HEK293 (cell line): Measurements from ENCODE around the gene ZSWIM4.

ENCODE experiments used
- REST ChIP-seq: fragments of 450-650 bp; formaldehyde crosslinking; IDR thresholded peaks from 2 replicates; pipeline ENCODE4 v1.5.1; 2016; ENCODE audit warnings: missing biosample characterization, missing genetic modification characterization
- ZFP37 ChIP-seq: fragments of 450-650 bp; formaldehyde crosslinking; IDR thresholded peaks from 2 replicates; pipeline ENCODE4 v1.5.1; 2016; ENCODE audit warnings: missing biosample characterization, missing genetic modification characterization
- ZNF140 ChIP-seq: fragments of 450-650 bp; formaldehyde crosslinking; IDR thresholded peaks from 2 replicates; pipeline ENCODE4 v1.5.1; 2016; ENCODE audit warnings: missing biosample characterization, missing genetic modification characterization
- ZNF19 ChIP-seq: fragments of 450-650 bp; formaldehyde crosslinking; IDR thresholded peaks from 2 replicates; pipeline ENCODE4; 2016; ENCODE audit warnings: missing biosample characterization, missing genetic modification characterization, low read depth
- ZNF302 ChIP-seq: fragments of 450-650 bp; formaldehyde crosslinking; IDR thresholded peaks from 2 replicates; pipeline ENCODE4 v1.5.1; 2016; ENCODE audit warnings: missing biosample characterization, missing genetic modification characterization, low read depth
- TF ChIP-seq, protein P1 (sequence below): IDR thresholded peaks from 2 replicates; pipeline ENCODE4 v1.6.1; 2011; ENCODE audit warnings: mild to moderate bottlenecking, low read depth, low read length, borderline replicate concordance
- TF ChIP-seq, protein P2 (sequence below): fragments of 450-650 bp; formaldehyde crosslinking; IDR thresholded peaks from 2 replicates; pipeline ENCODE4 v1.5.1; 2016; ENCODE audit warnings: missing biosample characterization, missing genetic modification characterization

DNA sequence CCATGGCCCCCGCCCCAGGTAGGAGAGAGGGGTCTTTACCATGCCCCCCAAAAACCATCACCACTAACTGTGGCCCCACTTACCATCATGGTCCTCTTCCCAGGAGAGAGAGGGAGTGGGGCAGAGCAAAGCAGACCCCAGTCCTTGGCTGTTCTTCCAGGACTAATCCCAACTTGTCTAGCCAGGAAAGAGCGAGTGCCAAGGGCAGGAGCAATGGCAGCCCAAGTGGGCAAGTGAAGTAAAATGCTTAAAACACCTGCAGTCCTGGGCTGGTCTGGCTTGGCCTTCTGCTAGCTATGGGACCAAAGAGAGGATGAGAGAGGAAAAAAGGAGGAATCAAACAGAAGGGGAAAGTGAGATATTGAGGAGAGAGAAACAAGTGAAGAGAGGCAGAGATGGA lies 17.9 kb downstream of the ZSWIM4 start:
- TF ChIP-seq ZNF302 (tag by site-specific recombination) (no peak), REST (tag by site-specific recombination) (no peak), ZNF19 (tag by site-specific recombination) (no peak), ZFP37 (no peak), ZNF140 (tag by site-specific recombination) (no peak)
- TF ChIP-seq, protein P1, sequence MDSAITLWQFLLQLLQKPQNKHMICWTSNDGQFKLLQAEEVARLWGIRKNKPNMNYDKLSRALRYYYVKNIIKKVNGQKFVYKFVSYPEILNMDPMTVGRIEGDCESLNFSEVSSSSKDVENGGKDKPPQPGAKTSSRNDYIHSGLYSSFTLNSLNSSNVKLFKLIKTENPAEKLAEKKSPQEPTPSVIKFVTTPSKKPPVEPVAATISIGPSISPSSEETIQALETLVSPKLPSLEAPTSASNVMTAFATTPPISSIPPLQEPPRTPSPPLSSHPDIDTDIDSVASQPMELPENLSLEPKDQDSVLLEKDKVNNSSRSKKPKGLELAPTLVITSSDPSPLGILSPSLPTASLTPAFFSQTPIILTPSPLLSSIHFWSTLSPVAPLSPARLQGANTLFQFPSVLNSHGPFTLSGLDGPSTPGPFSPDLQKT: no peak
- TF ChIP-seq, protein P2, sequence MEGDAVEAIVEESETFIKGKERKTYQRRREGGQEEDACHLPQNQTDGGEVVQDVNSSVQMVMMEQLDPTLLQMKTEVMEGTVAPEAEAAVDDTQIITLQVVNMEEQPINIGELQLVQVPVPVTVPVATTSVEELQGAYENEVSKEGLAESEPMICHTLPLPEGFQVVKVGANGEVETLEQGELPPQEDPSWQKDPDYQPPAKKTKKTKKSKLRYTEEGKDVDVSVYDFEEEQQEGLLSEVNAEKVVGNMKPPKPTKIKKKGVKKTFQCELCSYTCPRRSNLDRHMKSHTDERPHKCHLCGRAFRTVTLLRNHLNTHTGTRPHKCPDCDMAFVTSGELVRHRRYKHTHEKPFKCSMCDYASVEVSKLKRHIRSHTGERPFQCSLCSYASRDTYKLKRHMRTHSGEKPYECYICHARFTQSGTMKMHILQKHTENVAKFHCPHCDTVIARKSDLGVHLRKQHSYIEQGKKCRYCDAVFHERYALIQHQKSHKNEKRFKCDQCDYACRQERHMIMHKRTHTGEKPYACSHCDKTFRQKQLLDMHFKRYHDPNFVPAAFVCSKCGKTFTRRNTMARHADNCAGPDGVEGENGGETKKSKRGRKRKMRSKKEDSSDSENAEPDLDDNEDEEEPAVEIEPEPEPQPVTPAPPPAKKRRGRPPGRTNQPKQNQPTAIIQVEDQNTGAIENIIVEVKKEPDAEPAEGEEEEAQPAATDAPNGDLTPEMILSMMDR (tag by site-specific recombination): no peak
